CD4-positive, alpha-beta T cell (primary cell): Measurements from ENCODE around the gene ASMT. TPM values are rescaled to one million over a fixed set of nuclear protein-coding genes. Genes with fewer than 3 reads are reported as not detected.

ENCODE experiments used
- ATAC-seq: fragments of 200-7000 bp; cut with Tn5 transposase; one replicate; pipeline ENCODE4 v1.10.0; 2022; ENCODE audit warnings: mild to moderate bottlenecking; ENCODE audit not compliant: poor library complexity
- CTCF ChIA-PET: fragments of 350-600 bp; sonication (Branson Sonifier 250); formaldehyde crosslinking; loops from one replicate; lab custom pipeline; 2021; ENCODE audit warnings: antibody characterized with exemption, inconsistent platforms; lab: Charles Lee
- POLR2A ChIA-PET: fragments of 350-600 bp; sonication (Branson Sonifier 250); formaldehyde crosslinking; loops from one replicate; lab custom pipeline; 2021; ENCODE audit warnings: antibody characterized with exemption, inconsistent platforms; lab: Charles Lee
- DNase-seq, 14 experiments: peaks; one replicate each; pipeline ENCODE4 v3.0.0-alpha.2; 2013 to 2020; ENCODE audit warnings: mixed read lengths in 2 of 14
- H3K27ac ChIP-seq, 2 donors: one replicate each; pipeline versions ENCODE4 v1.5.1 to v1.7.0; 2013; ENCODE audit warnings: low read length in 2 of 2, low read depth in 1 of 2, mild to moderate bottlenecking in 1 of 2
- H3K27me3 ChIP-seq, 2 experiments: 1 replicate in 1 of 2; 2 replicates in 1 of 2; pipeline versions ENCODE4 v1.6.1 to v1.7.0; 2013; ENCODE audit warnings: low read length in 2 of 2, control low read depth in 1 of 2, mild to moderate bottlenecking in 1 of 2, moderate library complexity in 1 of 2; ENCODE audit not compliant: insufficient read depth in 2 of 2, control insufficient read depth in 1 of 2
- H3K36me3 ChIP-seq: one replicate; pipeline ENCODE4 v1.6.1; 2013; ENCODE audit warnings: low read length, control low read depth; ENCODE audit not compliant: insufficient read depth
- H3K4me1 ChIP-seq: one replicate; pipeline ENCODE4 v1.6.1; 2013; ENCODE audit warnings: low read length, control low read depth; ENCODE audit not compliant: insufficient read depth
- H3K4me3 ChIP-seq: one replicate; pipeline ENCODE4 v1.5.1; 2013; ENCODE audit warnings: mild to moderate bottlenecking, low read length, moderate library complexity
- H3K9me3 ChIP-seq, 2 experiments: 1 replicate in 1 of 2; 2 replicates in 1 of 2; pipeline versions ENCODE4 v1.6.1 to v1.7.0; 2013; ENCODE audit warnings: low read length in 2 of 2, mild to moderate bottlenecking in 2 of 2, control low read depth in 1 of 2, moderate library complexity in 1 of 2; ENCODE audit not compliant: control insufficient read depth in 1 of 2, insufficient read depth in 1 of 2
- H3K27ac Mint-ChIP-seq: one replicate; pipeline ENCODE4 v1.8.0; 2020; ENCODE audit warnings: mixed read lengths
- H3K27me3 Mint-ChIP-seq: one replicate; pipeline ENCODE4 v1.8.0; 2021; ENCODE audit warnings: mixed read lengths
- H3K36me3 Mint-ChIP-seq: one replicate; pipeline ENCODE4 v1.8.0; 2021; ENCODE audit warnings: low read depth, mixed read lengths
- H3K4me1 Mint-ChIP-seq: one replicate; pipeline ENCODE4 v1.8.0; 2021; ENCODE audit warnings: low read depth, mixed read lengths
- H3K4me3 Mint-ChIP-seq: one replicate; pipeline ENCODE4 v1.8.0; 2020; ENCODE audit warnings: mild to moderate bottlenecking, mixed read lengths
- H3K9me3 Mint-ChIP-seq: one replicate; pipeline ENCODE4 v1.8.0; 2020; ENCODE audit warnings: mixed read lengths
- CTCF ChIP-seq: fragments of 200-600 bp; IDR thresholded peaks from one replicate; pipeline ENCODE4 v1.8.0; 2022; ENCODE audit warnings: antibody characterized with exemption, mild to moderate bottlenecking
- intact Hi-C, 2 experiments: fragments of 100-400 bp; cut with DNase I in 1 of 2; cut with micrococcal nuclease in 1 of 2; formaldehyde crosslinking; loops; one replicate each; pipeline versions ENCODE4 v1.15.1 to v1.9.0; 2023 to 2025; cut with DNase I, micrococcal nuclease
- total RNA-seq, 174 experiments: library from RNA in 2 of 174; stranded (reverse) in 2 of 174; gene quantifications; one replicate each; pipeline ENCODE4 v1.2.3 and lab custom pipeline; 2021 to 2026

The ASMT gene
- total RNA-seq, 2 experiments from 2014 or later = 0.36 to 0.50 TPM

DNA sequence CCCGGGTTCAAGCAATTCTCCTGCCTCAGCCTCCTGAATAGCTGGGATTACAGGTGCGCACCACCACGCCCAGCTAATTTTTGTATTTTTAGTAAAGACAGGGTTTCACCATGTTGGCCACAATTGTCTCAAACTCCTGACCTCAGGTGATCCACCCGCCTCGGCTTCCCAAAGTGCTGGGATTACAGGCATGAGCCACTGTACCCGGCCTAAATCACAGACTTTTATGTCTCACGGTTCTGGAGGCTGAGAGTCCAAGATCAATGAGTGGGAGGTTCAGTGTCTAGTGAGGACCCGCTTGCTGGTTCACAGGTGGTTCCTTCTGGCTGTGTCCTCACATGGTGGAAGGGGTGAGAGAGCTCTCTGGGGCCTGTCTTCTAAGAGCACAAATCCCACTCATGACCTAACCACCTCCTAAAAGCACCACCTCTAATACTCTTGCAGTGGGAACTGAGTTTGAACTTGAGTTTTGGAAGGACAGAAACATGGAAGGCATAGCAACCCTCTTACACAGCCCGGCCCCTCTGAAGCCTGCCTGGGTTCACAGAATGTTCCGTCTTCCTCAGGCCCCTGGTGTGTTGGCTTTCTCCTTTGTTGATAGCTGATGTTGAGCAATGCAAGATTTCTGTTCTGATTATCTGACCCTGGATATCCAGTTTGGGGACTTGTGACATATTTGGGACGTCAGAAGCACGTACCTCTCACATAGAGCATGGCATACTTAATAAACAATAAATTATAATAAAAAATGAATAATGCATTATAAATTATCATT lies 25.3 kb upstream of the ASMT start:
- H3K4me1 ChIP-seq = peaks cover 29% of the 10 kb centered on the region
- no peak for DNase-seq
- H3K27me3 ChIP-seq = no peaks in the 10 kb centered on the region
- no peak for TF ChIP-seq CTCF
- no peaks in the 10 kb centered on the region for H3K9me3 Mint-ChIP-seq
- peaks cover 31% of the 10 kb centered on the region for H3K36me3 Mint-ChIP-seq
- no peak overlapping the region for H3K27ac ChIP-seq
- H3K36me3 ChIP-seq = peaks cover 14% of the 10 kb centered on the region
- ChIA-PET CTCF (no interaction called here), POLR2A (no interaction called here)
- no peak overlapping the region for H3K4me3 Mint-ChIP-seq
- no peaks in the 10 kb centered on the region for H3K9me3 ChIP-seq
- ATAC-seq = no peak
- peaks cover 31% of the 10 kb centered on the region for H3K4me1 Mint-ChIP-seq
- H3K4me3 ChIP-seq = no peak overlapping the region
- H3K27me3 Mint-ChIP-seq = no peaks in the 10 kb centered on the region
- H3K27ac Mint-ChIP-seq = peak overlapping the region; percentile 73
- intact Hi-C loops = loop anchor here (2.0 to 10.0 kb wide), 4 partner anchors 53 to 1018 kb away; partner anchors contain the start of genes P2RY8 (in 1 of the 2) and SLC25A6 (in 1 of the 2)

GRCh38 chrX:1591102-1591862 lies 23.6 kb upstream of the ASMT start, which contains the start of gene AKAP17A:
Gene AKAP17A, plus strand, starts transcription at chrX:1591604. Its CDS starts 1,859 bp downstream, at chrX:1593463.
- DNase-seq (peak; percentile 93 to 100 (median 98)), ATAC-seq (peak; percentile 89)
- H3K36me3 ChIP-seq = peaks cover 31% of the 10 kb centered on the region
- H3K4me3 ChIP-seq = peak within 1 kb of the TSS; percentile 80
- ChIA-PET CTCF (no interaction called here), POLR2A (no interaction called here)
- intact Hi-C loops = loop anchor here (1.0 to 10.0 kb wide), 5 partner anchors 54 to 1016 kb away; partner anchors contain the start of genes P2RY8 (in 1 of the 2) and SLC25A6 (in 1 of the 2)
- TF ChIP-seq CTCF = no peak
- Mint-ChIP-seq H3K4me3 (peak within 1 kb of the TSS; percentile 95), H3K27ac (peak within 1 kb of the TSS; percentile 90), H3K27me3 (no peaks in the 10 kb centered on the region), H3K4me1 (peaks cover 43% of the 10 kb centered on the region), H3K36me3 (peaks cover 47% of the 10 kb centered on the region), H3K9me3 (no peaks in the 10 kb centered on the region)
- H3K4me1 ChIP-seq = peaks cover 42% of the 10 kb centered on the region
- no peaks in the 10 kb centered on the region for H3K9me3 ChIP-seq
- H3K27me3 ChIP-seq = no peaks in the 10 kb centered on the region
- H3K27ac ChIP-seq = peak within 1 kb of the TSS; percentile 53 to 55

DNA sequence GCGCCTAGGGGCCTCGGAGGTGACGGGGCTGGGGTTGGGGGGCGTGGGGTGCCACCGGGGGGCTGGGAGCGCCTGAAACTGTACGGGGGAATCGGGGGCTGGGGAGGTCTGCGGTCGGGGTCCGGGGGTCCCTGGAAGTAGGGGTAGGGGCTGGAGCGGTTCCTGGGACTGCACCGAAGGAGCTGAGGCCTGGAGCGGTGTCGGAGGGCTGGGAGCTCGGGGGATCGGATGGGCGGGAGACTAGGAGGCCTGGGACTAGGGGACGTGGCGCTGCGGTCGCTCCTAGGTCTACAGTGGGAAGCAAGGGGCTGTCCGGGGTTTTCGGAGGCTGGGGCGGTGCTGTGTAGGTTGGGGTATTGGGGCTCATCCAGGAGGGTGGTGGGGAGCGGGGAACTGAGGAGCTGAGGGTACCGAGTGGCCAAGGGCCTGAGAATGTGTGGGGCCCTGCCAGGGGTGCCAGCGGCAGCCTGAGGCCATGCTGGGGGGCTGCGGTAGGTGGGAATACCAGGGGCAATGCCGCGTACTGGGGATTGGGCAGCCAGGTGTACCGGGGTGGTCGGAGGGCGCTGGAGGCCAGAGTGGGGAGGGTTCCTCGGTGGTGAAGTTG lies 22.9 kb upstream of the ASMT start:
- peak overlapping the region; percentile 53 to 55 for H3K27ac ChIP-seq
- CTCF ChIA-PET = no interaction called here
- H3K27ac Mint-ChIP-seq = peak overlapping the region; percentile 90
- H3K4me3 ChIP-seq = peak overlapping the region; percentile 80
- peaks cover 49% of the 10 kb centered on the region for H3K36me3 Mint-ChIP-seq
- ATAC-seq (peak; percentile 9), DNase-seq (peak in 4 of 14 experiments; percentile 7 to 53 (median 29))
- H3K36me3 ChIP-seq = peaks cover 38% of the 10 kb centered on the region
- H3K27me3 Mint-ChIP-seq = no peaks in the 10 kb centered on the region
- H3K9me3 Mint-ChIP-seq = no peaks in the 10 kb centered on the region
- no peaks in the 10 kb centered on the region for H3K27me3 ChIP-seq
- intact Hi-C loops = loop anchor here (1.0 to 10.0 kb wide), 6 partner anchors 55 to 1015 kb away; partner anchors contain the start of genes SLC25A6 (in 2 of the 2) and P2RY8 (in 1 of the 2)
- peak overlapping the region; percentile 94 for H3K4me3 Mint-ChIP-seq
- peaks cover 39% of the 10 kb centered on the region for H3K4me1 Mint-ChIP-seq
- TF ChIP-seq CTCF = no peak
- POLR2A ChIA-PET = no interaction called here
- peaks cover 47% of the 10 kb centered on the region for H3K4me1 ChIP-seq
- no peaks in the 10 kb centered on the region for H3K9me3 ChIP-seq
